GM21825 (cell line): ENCODE data around the gene TSPAN18.

ENCODE experiments used
- ATAC-seq: cut with Tn5 transposase; IDR thresholded peaks from one replicate; pipeline ENCODE4 v1.9.1; 2021; ENCODE audit warnings: mild to moderate bottlenecking, moderate library complexity; ENCODE audit not compliant: unreplicated experiment

TSPAN18 gene

DNA sequence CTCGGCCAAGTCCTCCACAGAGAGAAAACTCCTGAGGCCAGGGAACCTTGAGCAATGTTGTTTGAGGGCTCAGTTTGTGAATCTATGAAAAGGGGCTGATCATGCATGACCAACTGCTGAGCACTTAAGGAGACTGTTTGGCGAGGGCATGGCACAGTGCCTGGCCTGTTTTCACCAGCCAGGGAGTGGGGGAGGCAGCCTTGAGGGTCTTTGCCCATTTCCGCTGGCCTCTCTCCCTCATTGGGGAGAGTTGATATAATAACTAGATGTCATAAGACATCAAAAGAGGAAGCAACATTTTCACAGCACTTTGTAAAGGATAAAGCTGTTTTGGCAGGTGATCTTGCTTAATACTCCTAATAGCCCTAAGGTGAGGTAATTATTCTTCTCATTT is 113.3 kb downstream of the TSPAN18 start:
- no peak for ATAC-seq

DNA sequence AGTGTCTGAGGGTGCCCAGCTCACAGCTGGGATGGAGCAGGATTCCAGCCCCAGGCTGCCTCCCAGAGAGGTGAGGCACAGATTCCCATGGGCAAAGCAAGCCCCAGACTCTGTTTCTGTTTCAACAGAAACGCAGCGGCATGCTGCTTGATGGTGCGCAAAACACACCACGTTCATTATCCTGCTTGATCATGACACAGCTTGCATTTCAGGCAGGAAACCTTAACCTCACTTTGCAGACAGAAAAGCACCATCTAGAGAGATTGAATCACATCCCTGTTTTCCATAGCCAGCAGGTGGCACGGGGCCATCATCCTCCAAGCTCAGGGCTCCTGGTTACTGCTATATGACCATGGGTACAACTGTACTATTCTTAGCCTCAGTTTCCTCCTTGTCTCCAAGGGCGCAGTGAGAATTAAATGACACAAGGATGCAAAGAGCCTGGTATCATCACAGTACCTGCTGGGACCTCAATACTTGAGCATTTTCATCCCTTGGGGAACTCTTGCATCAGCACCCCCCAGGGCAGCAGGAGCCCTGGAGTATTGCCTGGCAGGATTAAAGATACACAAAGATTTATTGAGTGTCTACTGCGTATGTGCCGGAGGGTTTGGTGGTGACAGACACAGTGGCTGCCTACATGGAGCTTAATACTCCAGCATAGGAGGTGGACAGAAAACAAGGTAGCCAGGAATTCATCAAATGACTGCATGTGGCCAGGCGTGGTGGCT is 113.9 kb downstream of the TSPAN18 start:
- no peak for ATAC-seq

DNA sequence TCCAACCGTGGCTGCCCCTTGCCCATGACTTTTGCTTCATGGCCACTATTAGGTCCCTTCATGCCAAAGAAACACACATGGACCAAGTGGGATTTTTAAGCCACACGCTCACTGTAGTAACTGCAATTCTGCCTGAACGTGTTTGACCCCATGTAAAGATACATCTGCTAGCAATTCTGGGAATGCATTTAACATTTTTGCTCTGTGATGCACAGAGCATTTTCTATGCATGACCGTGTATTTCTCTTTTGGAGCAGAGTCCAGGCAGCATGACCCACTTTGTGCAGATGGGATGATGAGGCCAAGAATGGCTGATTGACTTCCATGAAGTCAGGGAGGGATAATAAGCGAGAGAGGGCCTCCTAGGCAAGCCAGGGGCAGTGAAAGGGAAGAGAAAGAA is 115.5 kb downstream of the TSPAN18 start:
- no peak for ATAC-seq

DNA sequence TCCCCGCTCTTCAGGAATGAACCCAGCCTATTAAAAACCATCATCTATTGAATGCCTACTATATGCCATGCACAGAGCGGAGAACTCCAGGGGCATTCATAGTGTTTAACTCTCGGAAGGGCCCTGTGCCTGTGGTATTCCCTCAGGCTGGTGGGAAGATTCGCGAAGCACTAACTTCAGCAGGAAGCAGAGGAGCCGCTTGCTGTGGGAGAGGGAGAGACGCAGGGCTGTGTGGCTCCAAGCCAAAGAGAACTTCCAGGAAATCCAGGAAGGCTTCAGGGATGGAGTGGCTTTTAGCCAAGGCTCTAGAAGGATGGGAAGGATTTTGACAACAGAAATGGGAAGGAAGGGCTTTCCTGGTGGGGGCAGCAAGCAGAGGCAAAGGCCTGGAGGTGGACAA is 120.1 kb downstream of the TSPAN18 start:
- no peak for ATAC-seq

DNA sequence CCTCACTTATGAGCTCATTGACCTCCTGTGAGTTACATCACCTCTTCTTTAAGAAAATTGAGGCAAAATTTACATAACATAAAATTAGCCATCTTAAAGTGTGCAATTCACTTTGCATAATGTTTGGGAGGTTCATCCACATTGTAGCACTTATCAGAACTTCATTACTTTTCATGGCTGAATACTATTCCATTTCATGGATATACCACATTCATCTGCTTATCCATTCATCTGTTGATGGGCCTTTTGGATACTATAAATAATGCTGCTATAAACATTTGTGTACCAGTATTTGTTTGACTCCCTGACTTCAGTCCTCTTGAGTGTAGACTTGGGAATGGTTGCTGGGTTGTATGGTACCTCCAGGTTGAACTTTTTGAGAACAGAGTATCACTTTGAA is 120.6 kb downstream of the TSPAN18 start:
- ATAC-seq, result no peak

DNA sequence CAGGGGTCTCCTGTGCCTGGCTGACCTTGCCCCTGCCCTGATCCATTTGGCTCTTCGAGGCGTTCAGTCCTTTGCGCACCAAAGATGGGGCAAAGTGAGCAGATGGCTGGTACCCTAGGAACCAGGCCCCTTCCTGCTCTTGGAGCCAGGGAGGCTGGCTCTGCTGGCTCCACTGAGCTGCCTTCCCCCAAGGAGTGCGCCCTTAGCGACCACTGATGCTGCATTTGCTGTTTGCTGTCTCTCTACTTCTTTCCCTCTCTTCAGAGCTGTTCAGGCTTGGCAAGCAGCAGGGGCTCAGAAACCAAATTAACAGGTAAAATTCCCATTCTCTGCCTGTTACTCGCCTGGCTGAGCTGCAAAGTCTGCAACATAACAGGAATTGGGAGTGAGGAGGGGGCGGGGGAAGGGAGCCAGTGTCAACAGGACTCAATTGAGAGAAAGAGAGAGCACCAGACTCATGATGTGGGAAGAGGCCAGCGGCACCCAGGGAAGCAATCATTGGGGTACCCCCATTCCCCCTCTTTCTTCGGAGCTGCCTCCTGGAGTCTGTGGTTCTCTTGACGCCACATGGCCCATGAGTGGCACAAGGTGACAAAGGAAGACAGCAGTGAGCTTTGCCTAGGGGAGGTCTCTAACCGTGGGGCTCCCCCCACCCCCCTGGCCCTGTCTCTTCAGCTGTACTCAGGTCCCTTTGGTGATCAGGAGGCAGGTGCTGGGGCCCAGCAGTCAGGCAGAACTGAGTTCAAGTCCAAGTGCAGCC is 121.6 kb downstream of the TSPAN18 start:
- ATAC-seq, result no peak

DNA sequence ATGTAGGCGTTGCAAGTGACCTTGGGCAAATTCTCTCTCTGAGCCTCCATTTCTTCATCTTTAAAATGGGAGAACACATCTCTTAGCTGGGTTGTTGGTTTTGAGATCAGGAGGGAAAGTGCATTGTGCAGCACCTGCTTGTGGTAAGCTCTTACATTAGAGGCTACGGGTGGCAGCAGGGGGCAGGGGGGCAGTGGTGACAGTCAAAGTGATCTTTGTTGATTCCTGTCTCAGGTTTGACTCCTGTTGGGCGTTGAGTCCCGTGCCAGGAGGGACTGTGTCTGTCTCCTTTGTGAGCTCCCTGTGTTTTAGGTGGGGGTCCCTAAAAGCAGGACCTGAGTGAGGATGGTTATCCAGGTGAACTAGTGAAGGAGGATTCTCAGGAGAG is 122.2 kb downstream of the TSPAN18 start:
- ATAC-seq, result no peak

DNA sequence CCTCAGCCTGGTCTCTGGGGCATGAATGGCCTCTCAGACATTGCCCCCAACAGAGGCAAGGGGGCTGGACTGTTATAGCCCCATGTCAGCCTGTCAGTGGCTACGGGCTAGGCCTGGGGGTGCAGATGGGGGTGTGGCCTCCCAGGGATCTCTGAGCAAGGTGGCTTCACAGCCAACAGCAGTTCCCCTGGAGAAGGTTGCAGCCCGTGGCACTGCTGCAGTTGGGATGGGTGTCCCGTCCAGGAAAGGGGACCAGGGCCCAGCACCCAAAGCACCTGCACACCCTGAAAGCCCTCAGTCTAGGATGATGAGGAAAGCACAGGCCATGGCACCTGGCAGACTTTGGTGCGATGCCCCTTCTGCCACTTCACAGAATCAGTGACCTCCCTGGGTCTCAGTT is 122.7 kb downstream of the TSPAN18 start:
- no peak for ATAC-seq

DNA sequence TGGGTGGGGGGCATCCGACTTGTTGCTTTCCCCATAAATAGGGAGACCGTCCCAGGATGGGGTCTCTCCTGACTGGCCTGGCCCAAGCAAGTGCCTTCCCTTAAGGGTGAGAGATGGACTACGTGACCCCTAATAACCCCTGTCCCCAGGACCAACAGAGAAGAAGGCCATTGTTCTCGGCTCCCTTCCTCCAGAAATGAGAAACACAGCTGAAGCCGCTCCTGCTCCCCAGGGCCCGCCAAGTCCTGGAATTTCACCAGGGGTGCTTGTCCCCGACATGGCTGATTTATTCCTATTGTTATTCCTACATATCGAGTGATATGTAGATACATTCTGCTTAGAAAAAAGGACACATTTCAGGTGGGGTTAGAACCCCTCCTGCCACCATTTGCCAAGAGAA is 123.2 kb downstream of the TSPAN18 start:
- no peak for ATAC-seq

DNA sequence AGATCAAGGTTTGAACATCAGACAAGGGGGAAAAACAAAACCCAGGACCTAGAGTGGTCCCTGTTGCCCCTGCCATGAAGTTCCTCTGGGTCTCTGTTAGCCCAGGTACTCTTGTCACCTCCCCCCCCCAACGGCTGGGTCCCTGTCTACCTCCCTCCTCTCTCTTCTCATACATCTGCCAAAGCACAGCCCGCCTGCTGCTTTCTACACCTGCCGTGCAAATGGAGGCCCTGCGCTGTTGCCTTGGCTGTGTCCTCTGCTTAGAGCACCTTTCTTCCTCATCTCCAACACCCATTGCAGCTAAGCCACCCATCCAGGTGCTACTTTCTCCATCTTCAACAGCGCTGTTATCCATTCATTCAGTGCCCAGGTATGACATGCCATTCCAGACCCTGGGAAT is 124.7 kb downstream of the TSPAN18 start:
- ATAC-seq, result no peak

DNA sequence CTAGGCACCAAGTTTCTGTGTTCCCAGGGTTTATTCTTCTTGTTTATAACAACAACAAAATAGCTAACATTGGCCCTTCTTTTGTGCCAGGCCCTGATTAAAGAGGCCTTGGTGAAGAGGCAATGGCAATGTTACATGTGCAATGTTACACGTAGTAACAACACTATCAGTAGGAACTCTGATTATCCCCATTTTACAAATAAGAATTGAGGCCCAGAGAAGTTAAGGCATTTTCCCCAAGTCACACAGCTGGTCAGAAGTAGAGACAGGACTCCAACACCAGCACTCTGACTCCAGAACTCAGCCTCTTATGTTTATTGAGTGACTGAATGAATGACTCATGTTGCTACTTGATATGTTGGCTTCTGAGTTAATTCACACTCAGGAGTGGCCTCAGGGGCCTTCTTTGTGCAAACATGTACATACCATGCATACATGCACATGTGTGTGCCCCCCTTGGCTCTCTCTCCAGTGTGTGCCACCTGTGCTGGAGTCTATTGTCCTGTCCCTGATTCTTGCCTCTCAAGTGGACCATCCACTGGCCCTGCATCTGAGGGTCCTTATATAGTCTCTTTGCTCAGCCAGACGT is 125.5 kb downstream of the TSPAN18 start:
- no peak for ATAC-seq

DNA sequence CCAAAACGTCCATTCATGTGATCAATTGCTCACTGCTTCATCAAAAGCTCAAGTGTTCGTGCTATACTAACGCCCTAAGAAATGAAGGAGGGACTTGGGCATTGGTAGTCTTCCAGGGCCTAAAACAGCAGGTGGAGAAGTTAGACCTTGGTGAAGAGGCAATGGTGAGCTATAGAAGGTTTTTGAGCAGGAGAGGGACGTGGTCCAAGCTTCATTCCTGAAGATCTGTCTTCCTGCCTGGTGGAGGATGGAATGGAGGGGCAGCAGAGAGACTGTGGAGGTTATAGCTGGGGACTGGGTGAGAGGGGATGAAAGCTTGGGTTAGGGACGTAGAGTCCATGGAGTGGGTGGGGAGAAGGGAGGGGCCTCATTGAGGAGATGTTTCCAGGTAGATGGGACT is 126.2 kb downstream of the TSPAN18 start:
- ATAC-seq, result no peak

DNA sequence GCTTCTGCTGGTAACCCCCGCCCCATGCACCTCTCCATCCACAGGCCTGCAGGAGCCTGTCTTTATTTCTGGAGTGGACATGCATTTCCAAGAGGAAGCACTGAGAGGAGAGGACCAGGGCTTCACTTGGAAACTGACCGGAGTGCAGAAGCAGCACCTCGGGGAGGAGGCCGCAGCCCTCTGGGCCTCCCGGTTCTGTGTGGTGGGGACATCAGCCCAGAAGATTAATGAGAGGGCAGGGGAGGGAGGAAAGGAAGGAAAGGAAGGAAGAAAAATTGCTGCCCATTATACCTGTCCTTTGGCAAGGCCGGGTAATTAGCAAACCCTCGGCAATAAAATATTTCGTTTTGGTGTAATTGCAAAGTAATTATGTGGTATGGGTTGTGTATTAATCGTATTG is 126.9 kb downstream of the TSPAN18 start:
- no peak for ATAC-seq

DNA sequence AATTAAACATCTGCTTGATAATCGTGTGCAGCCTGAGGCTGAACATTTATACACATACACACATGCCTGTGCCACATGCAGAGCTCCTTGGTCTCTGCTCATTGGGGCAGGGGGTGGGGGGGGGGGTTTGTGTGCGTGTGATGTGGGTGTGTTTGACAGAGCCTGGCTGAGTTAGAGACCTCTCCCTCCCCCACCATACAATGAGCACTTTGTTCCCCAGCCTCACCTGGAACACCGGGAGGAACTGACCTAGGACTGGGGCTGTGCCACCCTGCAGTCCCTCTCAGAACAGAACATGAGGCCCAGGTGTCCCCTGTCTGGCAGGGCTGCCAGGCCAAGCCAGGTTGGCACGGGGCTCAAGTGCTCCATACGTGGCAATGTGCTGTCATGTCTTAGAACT is 127.3 kb downstream of the TSPAN18 start:
- no peak for ATAC-seq

DNA sequence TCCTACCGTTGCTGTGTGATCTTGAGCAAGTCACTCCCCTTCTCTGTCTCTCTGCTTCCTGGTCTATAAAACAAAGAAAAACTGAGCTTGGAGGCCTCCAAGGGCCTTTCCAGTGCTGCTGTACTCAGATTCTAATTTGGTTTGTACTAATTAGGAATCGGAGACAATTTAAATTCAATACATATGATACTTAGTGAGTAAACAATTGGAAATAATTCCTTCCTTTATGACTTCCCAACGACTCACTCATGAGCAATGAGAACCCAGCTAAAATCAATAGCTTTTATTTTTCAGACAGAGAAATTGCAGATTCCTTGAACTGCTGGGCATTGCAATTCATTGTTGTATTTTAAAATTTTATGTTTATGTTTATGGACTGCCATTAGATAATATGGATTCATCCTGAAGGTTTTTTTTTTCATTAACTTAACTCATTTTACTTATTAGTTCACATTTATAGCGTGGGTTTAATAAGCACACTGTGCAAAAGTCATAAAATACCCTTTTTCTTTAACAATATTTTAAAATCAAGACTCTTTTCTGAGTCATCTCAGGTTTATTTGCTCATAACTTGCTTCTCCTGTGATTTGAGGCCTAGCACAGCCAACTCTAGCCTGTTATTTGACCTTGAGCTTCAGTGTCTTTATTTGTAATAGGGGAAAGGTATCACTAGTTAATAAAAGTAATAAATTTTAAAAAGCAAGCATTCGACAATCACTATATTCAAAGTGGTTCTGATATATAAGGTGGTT is 128.2 kb downstream of the TSPAN18 start:
- ATAC-seq, result no peak

DNA sequence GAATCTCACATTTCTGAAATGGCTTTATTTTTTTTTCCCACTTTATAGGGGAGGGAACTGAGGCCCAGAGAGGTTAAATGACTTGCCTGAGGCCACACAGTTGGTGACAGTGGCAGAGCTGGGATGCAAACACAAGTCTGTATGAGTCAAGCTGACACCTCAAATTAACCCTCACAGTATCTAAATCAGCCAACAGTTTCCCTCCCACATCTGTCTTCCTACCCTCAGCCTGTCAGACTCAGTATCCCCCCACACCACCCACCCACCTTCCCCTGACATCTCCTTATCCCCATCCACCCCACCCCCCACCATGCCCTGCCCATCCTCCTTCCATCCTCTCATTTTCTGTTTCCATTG is 128.7 kb downstream of the TSPAN18 start:
- ATAC-seq, result no peak

DNA sequence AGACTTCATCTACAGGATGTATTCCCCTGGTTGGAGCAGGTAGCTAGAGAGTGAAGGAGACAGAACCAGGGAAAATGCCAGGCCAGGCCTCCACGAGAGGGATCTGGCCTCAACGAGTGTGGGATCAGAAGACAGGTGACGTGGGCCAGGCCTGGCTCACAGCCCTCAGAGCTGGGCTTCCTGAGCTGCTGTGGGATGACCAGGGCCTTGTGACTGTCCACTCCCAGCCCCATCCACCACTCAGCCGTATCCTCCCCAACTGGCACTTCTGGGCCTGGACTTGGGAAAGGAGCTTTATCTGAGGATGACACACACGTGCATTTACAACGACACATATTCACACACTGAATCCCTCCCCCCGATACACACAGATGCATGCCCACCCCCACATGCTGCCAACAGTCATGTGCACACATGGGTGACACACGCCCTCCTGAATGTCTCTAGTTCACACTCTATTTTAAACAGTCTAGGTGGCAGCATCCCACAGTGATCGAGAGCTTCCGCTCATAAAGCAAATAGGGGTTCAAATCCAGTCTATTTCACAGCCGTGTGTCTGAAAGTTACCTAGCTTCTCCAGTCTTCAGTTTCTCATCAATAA is 130.8 kb downstream of the TSPAN18 start:
- no peak for ATAC-seq

DNA sequence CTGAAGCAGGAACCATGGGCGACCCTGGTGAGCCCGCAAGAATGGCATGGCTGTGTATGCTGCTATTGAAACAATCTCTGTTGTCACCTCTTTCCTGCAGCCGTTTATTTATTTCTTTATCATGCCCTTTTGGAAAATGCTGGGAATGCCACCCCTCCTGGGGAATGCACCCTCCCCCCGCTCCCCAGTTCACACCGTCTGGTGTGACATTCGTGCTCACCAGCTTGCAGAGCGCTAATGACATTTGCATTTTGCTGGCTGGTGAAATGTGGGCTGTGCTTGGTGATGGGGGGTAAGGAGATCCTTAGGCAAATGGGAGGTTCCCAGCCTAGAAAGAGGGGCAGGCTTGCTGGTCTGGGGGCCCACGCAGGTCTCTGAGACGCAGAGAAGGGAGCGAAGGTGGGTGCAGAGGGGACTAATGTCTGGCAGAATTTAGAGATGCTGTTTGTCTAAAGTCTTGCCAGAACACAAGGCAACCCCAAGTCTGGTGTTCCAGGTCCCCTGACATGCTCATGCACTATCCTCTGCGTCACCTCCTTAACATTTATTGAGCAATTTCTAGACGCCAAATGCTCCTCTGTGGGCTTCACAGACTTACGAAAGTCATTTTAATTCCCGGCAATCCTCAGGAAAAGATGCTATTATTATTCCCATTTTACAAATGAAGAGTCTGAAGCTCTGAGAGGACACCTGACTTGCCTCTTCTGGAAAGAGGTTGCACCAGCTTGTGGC is 132.2 kb downstream of the TSPAN18 start:
- no peak for ATAC-seq

DNA sequence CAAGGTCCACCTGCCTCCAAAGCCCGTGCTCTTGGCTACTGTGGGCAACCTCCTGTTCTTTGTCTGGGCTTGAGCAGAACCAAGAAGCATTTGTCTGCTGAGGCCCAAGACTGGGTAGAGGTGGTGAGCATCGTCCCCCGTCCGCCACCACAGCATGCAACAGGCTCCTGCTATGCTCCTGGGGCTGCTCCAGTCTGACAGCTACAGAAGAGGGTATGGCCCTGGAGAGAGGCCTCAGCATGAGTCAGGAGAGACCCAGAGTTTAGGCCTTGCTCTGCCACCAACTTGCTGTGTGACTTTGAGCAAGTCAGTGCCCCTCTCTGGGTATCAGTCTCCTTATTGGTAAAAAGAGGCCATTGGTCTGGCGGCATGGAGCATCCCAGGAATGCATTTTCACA is 132.8 kb downstream of the TSPAN18 start:
- ATAC-seq, result no peak

DNA sequence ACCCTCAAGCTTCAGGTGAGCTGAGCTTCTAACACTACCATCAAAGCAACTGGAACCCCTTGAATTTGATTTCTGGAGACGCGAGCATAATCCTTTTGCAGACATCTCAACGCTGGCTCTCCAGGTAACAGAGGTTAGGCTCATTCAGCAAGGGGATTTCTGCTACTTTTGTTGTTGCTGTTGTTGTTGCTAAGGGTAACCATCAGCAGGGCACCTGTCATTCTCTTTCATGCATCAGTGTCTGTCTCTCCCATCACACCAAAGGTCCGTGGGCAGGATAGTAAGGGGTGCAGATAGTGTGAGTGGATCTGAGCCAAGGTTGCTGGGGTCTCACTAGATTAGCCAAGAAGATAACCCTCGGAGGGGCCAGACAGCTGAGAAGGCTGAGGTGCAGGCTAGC is 133.6 kb downstream of the TSPAN18 start:
- no peak for ATAC-seq
